ENCODE data around the gene NKX3-2.

The NKX3-2 gene

GRCh38 chr4:13536607-13537006 is 7.7 kb downstream of the NKX3-2 start:
- no peak for TF ChIP-seq CTCF (IDR thresholded peaks at IDR 0.05; ENCODE audit: low read length, missing control alignments)
- H3K4me3 ChIP-seq (replicated peaks; ENCODE audit: low read depth, low read length) = no peak overlapping the region
- no peak for DNase-seq (ENCODE audit: low read depth)

GRCh38 chr4:13535708-13536361 is 8.5 kb downstream of the NKX3-2 start:
- no peak overlapping the region for H3K4me3 ChIP-seq (replicated peaks; ENCODE audit: low read depth, low read length)
- no peak for DNase-seq (ENCODE audit: low read depth)
- TF ChIP-seq CTCF (IDR thresholded peaks at IDR 0.05; ENCODE audit: low read length, missing control alignments) = no peak

- no peak for DNase-seq (ENCODE audit: low read depth)
- no peak for TF ChIP-seq CTCF (IDR thresholded peaks at IDR 0.05; ENCODE audit: low read length, missing control alignments)
- no peak overlapping the region for H3K4me3 ChIP-seq (replicated peaks; ENCODE audit: low read depth, low read length)
Observed at GRCh38 chr4:13535118-13535517, 9.2 kb downstream of the NKX3-2 start.

- no peak overlapping the region for H3K4me3 ChIP-seq (replicated peaks; ENCODE audit: low read depth, low read length)
- TF ChIP-seq CTCF (IDR thresholded peaks at IDR 0.05; ENCODE audit: low read length, missing control alignments) = no peak
- DNase-seq (ENCODE audit: low read depth) = no peak
Observed at GRCh38 chr4:13534344-13535063, 9.8 kb downstream of the NKX3-2 start.

- TF ChIP-seq CTCF (IDR thresholded peaks at IDR 0.05; ENCODE audit: low read length, missing control alignments) = no peak
- DNase-seq (ENCODE audit: low read depth) = no peak
Observed at GRCh38 chr4:13533670-13534343, 10.5 kb downstream of the NKX3-2 start.

GRCh38 chr4:13531625-13531998 is 12.7 kb downstream of the NKX3-2 start:
- no peak for TF ChIP-seq CTCF (IDR thresholded peaks at IDR 0.05; ENCODE audit: low read length, missing control alignments)
- no peak for DNase-seq (ENCODE audit: low read depth)
- no peak overlapping the region for H3K4me3 ChIP-seq (replicated peaks; ENCODE audit: low read depth, low read length)

More at GRCh38 chr4:13533670-13534343, 10.5 kb downstream of the NKX3-2 start:
- H3K4me3 ChIP-seq (replicated peaks; ENCODE audit: low read depth, low read length) = no peak overlapping the region
